Calu3 (cell line): Measurements from ENCODE around the gene KMT2C. TPM values are rescaled to one million over a fixed set of nuclear protein-coding genes. Genes with fewer than 3 reads are reported as not detected.

Source experiments
- BruUV-seq: library from RNA; stranded (reverse); fragments of 400-500 nt; replicated peaks from 2 replicates; lab custom pipeline; 2021; lab: Mats Ljungman, UMichigan
- CTCF ChIA-PET: fragments of 300-600 bp; sonication (Branson Sonifier 250); formaldehyde crosslinking; loops from one replicate; lab custom pipeline; 2022; ENCODE audit warnings: antibody characterized with exemption; lab: Charles Lee
- DNase-seq: peaks from one replicate; pipeline ENCODE4 v3.0.0; 2022
- H3K27ac Mint-ChIP-seq: one replicate; pipeline ENCODE4 v1.8.0; 2022; ENCODE audit warnings: mixed read lengths; ENCODE audit not compliant: unreplicated experiment
- H3K27me3 Mint-ChIP-seq: one replicate; pipeline ENCODE4 v1.8.0; 2022; ENCODE audit warnings: mixed read lengths; ENCODE audit not compliant: unreplicated experiment
- H3K36me3 Mint-ChIP-seq: one replicate; pipeline ENCODE4 v1.8.0; 2022; ENCODE audit warnings: mild to moderate bottlenecking, moderate library complexity, mixed read lengths; ENCODE audit not compliant: insufficient read depth, unreplicated experiment
- H3K4me1 Mint-ChIP-seq: one replicate; pipeline ENCODE4 v1.8.0; 2022; ENCODE audit warnings: mild to moderate bottlenecking, low read depth, mixed read lengths; ENCODE audit not compliant: unreplicated experiment
- H3K4me3 Mint-ChIP-seq: one replicate; pipeline ENCODE4 v1.8.0; 2022; ENCODE audit warnings: mild to moderate bottlenecking, low read depth, moderate library complexity, mixed read lengths; ENCODE audit not compliant: unreplicated experiment
- H3K9me3 Mint-ChIP-seq: one replicate; pipeline ENCODE4 v1.8.0; 2022; ENCODE audit warnings: low read depth, mixed read lengths; ENCODE audit not compliant: unreplicated experiment
- CTCF ChIP-seq: fragments of 200-600 bp; IDR thresholded peaks from one replicate; pipeline ENCODE4 v1.8.0; 2022; ENCODE audit warnings: antibody characterized with exemption; ENCODE audit not compliant: unreplicated experiment
- intact Hi-C: fragments of 100-400 bp; cut with micrococcal nuclease; formaldehyde crosslinking; loops from one replicate; pipeline ENCODE4 v1.10.0; 2022; ENCODE audit not compliant: unreplicated experiment
- total RNA-seq: library from RNA; stranded (reverse); gene quantifications from 2 replicates; pipeline ENCODE4 v1.2.3, GENCODE V29; 2022

Gene KMT2C
- total RNA-seq, 1 experiment from 2014 or later: 73.4 TPM

GRCh38 chr7:152329469-152329868, 106.3 kb downstream of the KMT2C start:
- BruUV-seq: no TSS peak
- CTCF ChIA-PET: interaction anchor here (1.0 to 1.1 kb wide), 3 partner anchors 12 to 103 kb away, joined by 3 to 4 read pairs (median 3); no protein-coding TSS in a partner anchor
- H3K27ac Mint-ChIP-seq: no peak overlapping the region
- H3K4me3 Mint-ChIP-seq: no peak overlapping the region
- no peak for TF ChIP-seq CTCF
- H3K9me3 Mint-ChIP-seq: no peaks in the 10 kb centered on the region
- H3K4me1 Mint-ChIP-seq: no peaks in the 10 kb centered on the region
- intact Hi-C loops: no loop called here
- no peak for DNase-seq
- H3K27me3 Mint-ChIP-seq: no peaks in the 10 kb centered on the region
- peaks cover 11% of the 10 kb centered on the region for H3K36me3 Mint-ChIP-seq

GRCh38 chr7:152328234-152328633, 107.6 kb downstream of the KMT2C start:
- Mint-ChIP-seq H3K27ac (no peak overlapping the region), H3K36me3 (peaks cover 11% of the 10 kb centered on the region), H3K4me3 (no peak overlapping the region), H3K9me3 (no peaks in the 10 kb centered on the region), H3K4me1 (no peaks in the 10 kb centered on the region), H3K27me3 (no peaks in the 10 kb centered on the region)
- TF ChIP-seq CTCF: no peak
- CTCF ChIA-PET: no interaction called here
- DNase-seq: no peak
- no TSS peak for BruUV-seq
- intact Hi-C loops: no loop called here

- H3K4me3 Mint-ChIP-seq: no peak overlapping the region
- CTCF ChIA-PET: interaction anchor here (0.7 kb wide), 1 partner anchor 148 kb away, joined by 5 read pairs; no protein-coding TSS in a partner anchor
- no peaks in the 10 kb centered on the region for H3K27me3 Mint-ChIP-seq
- TF ChIP-seq CTCF: no peak
- H3K36me3 Mint-ChIP-seq: peaks cover 19% of the 10 kb centered on the region
- no peak for DNase-seq
- BruUV-seq: no TSS peak
- peaks cover 33% of the 10 kb centered on the region for H3K4me1 Mint-ChIP-seq
- H3K27ac Mint-ChIP-seq: peak overlapping the region; percentile 71
- intact Hi-C loops: no loop called here
- H3K9me3 Mint-ChIP-seq: no peaks in the 10 kb centered on the region
Measured at GRCh38 chr7:152315845-152316244, 120.0 kb downstream of the KMT2C start.

GRCh38 chr7:152313831-152314604, 121.8 kb downstream of the KMT2C start:
- Mint-ChIP-seq H3K36me3 (peaks cover 16% of the 10 kb centered on the region), H3K9me3 (no peaks in the 10 kb centered on the region), H3K4me3 (peak overlapping the region; percentile 50), H3K27me3 (no peaks in the 10 kb centered on the region), H3K4me1 (peaks cover 33% of the 10 kb centered on the region), H3K27ac (peak overlapping the region; percentile 98)
- no peak for TF ChIP-seq CTCF
- CTCF ChIA-PET: interaction anchor here (0.8 to 1.9 kb wide), 3 partner anchors 16 to 120 kb away, joined by 4 to 6 read pairs (median 4); no protein-coding TSS in a partner anchor
- peak; percentile 54 for DNase-seq
- intact Hi-C loops: no loop called here
- no TSS peak for BruUV-seq
